GM19438 (cell line): ENCODE measurements around the gene KLHL25.

ENCODE experiments used
- ATAC-seq: cut with Tn5 transposase; IDR thresholded peaks from one replicate; pipeline ENCODE4 v1.9.1; 2021; ENCODE audit warnings: low read depth; ENCODE audit not compliant: unreplicated experiment

The KLHL25 gene

DNA sequence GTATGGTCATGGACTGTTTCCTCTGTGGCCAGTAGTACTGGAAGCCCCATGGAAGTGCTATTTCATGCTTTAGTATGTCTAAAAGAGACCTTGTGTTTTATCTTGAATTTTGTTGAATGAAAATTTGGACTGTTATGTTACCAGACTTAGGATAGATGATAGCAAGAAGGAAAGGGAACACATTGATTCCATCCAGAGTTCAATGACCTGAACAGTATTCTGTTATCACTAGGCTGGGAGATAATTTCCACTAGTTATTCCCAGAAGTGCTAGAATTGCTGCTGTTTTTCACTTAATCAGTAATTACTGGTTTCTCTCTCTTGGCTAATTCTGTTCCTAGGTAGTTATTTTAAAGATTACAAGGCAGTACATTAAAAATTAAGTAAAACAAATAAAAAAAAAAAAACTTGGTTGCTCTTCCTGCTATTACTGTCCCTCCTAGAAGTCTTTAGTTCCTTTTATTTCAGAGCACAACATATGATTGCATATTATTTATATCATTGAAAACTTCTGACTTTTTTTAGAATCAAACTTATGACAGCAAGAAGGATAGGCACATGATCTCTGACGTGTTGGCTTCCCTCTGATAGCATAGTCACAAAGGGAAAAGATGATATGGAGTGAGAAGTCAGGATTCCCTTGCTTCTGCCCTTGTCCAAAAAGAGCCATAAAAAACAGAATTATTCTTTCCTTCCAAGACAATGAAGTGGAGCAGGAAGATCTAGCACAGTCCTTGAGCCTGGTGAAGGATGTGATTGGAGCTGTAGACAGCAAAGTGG lies 72.2 kb downstream of the KLHL25 start:
- ATAC-seq = no peak

GRCh38 chr15:85718981-85719380 lies 75.7 kb downstream of the KLHL25 start:
- no peak for ATAC-seq

GRCh38 chr15:85718271-85718971 lies 76.3 kb downstream of the KLHL25 start:
- peak; percentile 85 for ATAC-seq

DNA sequence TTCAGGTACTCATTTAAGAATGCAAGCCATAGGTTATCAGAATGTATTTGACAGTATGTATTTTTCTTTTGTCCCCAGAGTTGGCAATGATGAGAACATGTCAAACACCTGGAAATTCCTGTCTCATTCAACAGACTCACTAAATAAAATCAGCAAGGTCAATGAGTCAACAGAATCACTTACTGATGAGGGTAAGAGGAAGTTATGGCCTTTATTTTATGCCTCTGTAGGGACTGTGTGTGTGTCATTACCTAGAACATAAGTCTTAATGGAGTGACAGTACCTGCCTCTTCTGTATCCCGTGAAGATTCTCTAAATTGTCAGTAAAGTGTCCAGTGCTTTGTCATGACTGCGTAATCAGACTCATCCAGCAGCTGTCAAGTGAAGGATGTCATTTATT lies 77.5 kb downstream of the KLHL25 start:
- no peak for ATAC-seq

- ATAC-seq = no peak
Observed at GRCh38 chr15:85716261-85716660, 78.5 kb downstream of the KLHL25 start.

DNA sequence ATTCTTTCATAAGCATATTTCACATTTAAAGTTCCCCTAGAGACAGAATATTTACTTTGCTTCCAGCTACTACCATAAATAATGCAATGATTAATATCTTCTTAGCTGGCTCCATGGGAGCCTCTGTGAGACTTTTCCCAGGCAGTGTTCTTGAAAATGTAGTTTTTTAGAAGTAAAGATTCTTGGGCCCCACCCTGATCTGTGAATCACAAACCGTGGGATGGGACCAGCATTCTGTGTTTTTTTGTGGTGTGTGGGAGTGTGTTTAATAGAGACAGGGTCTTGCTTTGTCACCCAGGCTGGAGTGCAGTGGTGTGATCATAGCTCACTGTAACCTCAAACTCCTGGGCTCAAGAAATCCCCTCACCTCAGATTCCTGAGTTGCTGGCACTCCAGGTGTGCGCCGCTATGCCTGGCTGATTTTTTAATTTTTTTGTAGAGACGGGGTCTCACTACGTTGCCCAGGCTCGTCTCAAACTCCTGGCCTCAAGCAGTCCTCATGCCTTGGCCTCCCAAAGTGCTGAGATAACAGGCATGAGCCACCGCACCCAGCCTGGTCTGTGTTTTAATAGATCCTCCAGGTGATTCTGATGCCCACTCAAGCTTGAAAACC lies 83.0 kb downstream of the KLHL25 start:
- no peak for ATAC-seq

GRCh38 chr15:85710340-85710842 lies 84.3 kb downstream of the KLHL25 start:
- ATAC-seq = no peak
